CD14-positive monocyte (primary cell): Measurements from ENCODE around the gene VKORC1L1. TPM values are rescaled to one million over a fixed set of nuclear protein-coding genes. Genes with fewer than 3 reads are reported as not detected.

Source experiments
- DNase-seq, 3 donors: peaks; one replicate each; pipeline ENCODE4 v3.0.0-alpha.2; 2011 to 2022
- H2AFZ ChIP-seq: 2 replicates; pipeline ENCODE4 v1.6.0; 2012; ENCODE audit warnings: mild to moderate bottlenecking, low read depth, low read length, inconsistent platforms; ENCODE audit not compliant: insufficient read depth, poor library complexity, severe bottlenecking
- H3K27ac ChIP-seq, 2 donors: 1 replicate in 1 of 2; 2 replicates in 1 of 2; pipeline ENCODE4 v1.5.1; 2012 to 2013; ENCODE audit warnings: low read length in 2 of 2, control low read depth in 1 of 2, inconsistent platforms in 1 of 2, low read depth in 1 of 2, mild to moderate bottlenecking in 1 of 2
- H3K27me3 ChIP-seq, 2 donors: one replicate each; pipeline versions ENCODE4 v1.6.0 to v1.6.1; 2011 to 2013; ENCODE audit warnings: low read length in 2 of 2; ENCODE audit not compliant: control insufficient read depth in 2 of 2, insufficient read depth in 2 of 2
- H3K36me3 ChIP-seq, 2 donors: replicated peaks in 1 of 2; 1 replicate in 1 of 2; 2 replicates in 1 of 2; pipeline versions ENCODE4 v1.5.1 to v1.6.1; 2012 to 2013; ENCODE audit warnings: low read length in 2 of 2, control low read depth in 1 of 2, inconsistent platforms in 1 of 2, mild to moderate bottlenecking in 1 of 2; ENCODE audit not compliant: insufficient read depth in 2 of 2, control insufficient read depth in 1 of 2
- H3K4me1 ChIP-seq, 2 donors: 1 replicate in 1 of 2; 2 replicates in 1 of 2; pipeline versions ENCODE4 v1.5.1 to v1.6.1; 2012 to 2013; ENCODE audit warnings: low read length in 2 of 2, control low read depth in 1 of 2, inconsistent platforms in 1 of 2, mild to moderate bottlenecking in 1 of 2, moderate library complexity in 1 of 2; ENCODE audit not compliant: insufficient read depth in 2 of 2, control insufficient read depth in 1 of 2
- H3K4me2 ChIP-seq: replicated peaks from 2 replicates; pipeline ENCODE3; 2012; ENCODE audit warnings: low read length, moderate library complexity, mild to moderate bottlenecking; ENCODE audit not compliant: poor library complexity, severe bottlenecking; ENCODE audit errors: extremely low read depth
- H3K4me3 ChIP-seq, 3 experiments: fragments of 200-600 bp in 1 of 3; sonication (generic) in 1 of 3; replicated peaks in 1 of 3; 1 replicate in 2 of 3; 2 replicates in 1 of 3; pipeline ENCODE4 v1.5.1; 2011 to 2013; ENCODE audit warnings: low read length in 3 of 3, mild to moderate bottlenecking in 3 of 3, control low read depth in 2 of 3, low read depth in 2 of 3, inconsistent platforms in 1 of 3, moderate library complexity in 1 of 3
- H3K79me2 ChIP-seq: 2 replicates; pipeline ENCODE4 v1.6.0; 2012; ENCODE audit warnings: mild to moderate bottlenecking, control low read depth, inconsistent platforms, low read length, moderate library complexity; ENCODE audit not compliant: insufficient read depth
- H3K9ac ChIP-seq: 2 replicates; pipeline ENCODE4 v1.6.0; 2017; ENCODE audit warnings: low read length, mild to moderate bottlenecking; ENCODE audit not compliant: insufficient read depth, poor library complexity, severe bottlenecking
- H3K9me3 ChIP-seq, 2 donors: replicated peaks in 1 of 2; 1 replicate in 1 of 2; 2 replicates in 1 of 2; pipeline versions ENCODE4 v1.5.1 to v1.6.1; 2012 to 2013; ENCODE audit warnings: low read length in 2 of 2, control low read depth in 1 of 2; ENCODE audit not compliant: control insufficient read depth in 1 of 2, insufficient read depth in 1 of 2
- H4K20me1 ChIP-seq: 2 replicates; pipeline ENCODE4 v1.6.0; 2012; ENCODE audit warnings: mild to moderate bottlenecking, low read length, control low read depth, moderate library complexity; ENCODE audit not compliant: insufficient read depth
- H3K27ac Mint-ChIP-seq, 7 donors: one replicate each; pipeline ENCODE4 v1.8.0; 2020; ENCODE audit warnings: mild to moderate bottlenecking in 7 of 7, mixed read lengths in 7 of 7, moderate library complexity in 6 of 7, inconsistent platforms in 2 of 7
- H3K27me3 Mint-ChIP-seq, 3 donors: one replicate each; pipeline ENCODE4 v1.8.0; 2021 to 2022; ENCODE audit warnings: low read depth in 3 of 3, mild to moderate bottlenecking in 3 of 3, mixed read lengths in 3 of 3, moderate library complexity in 3 of 3, inconsistent platforms in 1 of 3
- H3K36me3 Mint-ChIP-seq, 2 donors: one replicate each; pipeline ENCODE4 v1.8.0; 2020; ENCODE audit warnings: mixed read lengths in 2 of 2, inconsistent platforms in 1 of 2, mild to moderate bottlenecking in 1 of 2
- H3K4me1 Mint-ChIP-seq: one replicate; pipeline ENCODE4 v1.8.0; 2020; ENCODE audit warnings: mild to moderate bottlenecking, mixed read lengths
- H3K4me3 Mint-ChIP-seq, 2 donors: one replicate each; pipeline ENCODE4 v1.8.0; 2020; ENCODE audit warnings: mild to moderate bottlenecking in 2 of 2, mixed read lengths in 2 of 2, moderate library complexity in 1 of 2
- H3K9me3 Mint-ChIP-seq, 7 donors: one replicate each; pipeline ENCODE4 v1.8.0; 2020 to 2022; ENCODE audit warnings: mixed read lengths in 7 of 7, mild to moderate bottlenecking in 6 of 7, moderate library complexity in 6 of 7, inconsistent platforms in 2 of 7
- WGBS: methylation state at CpG from one replicate; pipeline ENCODE4 v1.1.5; 2013; ENCODE audit warnings: missing lambda C conversion rate; ENCODE audit not compliant: insufficient coverage; 5-methylcytosine and 5-hydroxymethylcytosine counted together
- intact Hi-C, 2 donors: fragments of 100-400 bp; cut with micrococcal nuclease; formaldehyde crosslinking; loops; one replicate each; pipeline versions ENCODE4 v1.15.0 to v1.15.1; 2023
- polyA plus RNA-seq, 3 donors: library from polyadenylated mRNA; depleted of rRNA in 1 of 3; unstranded in 2 of 3; stranded (reverse) in 1 of 3; fragments of 300-500 nt in 2 of 3; fragments of >200 nt in 1 of 3; fragmentation: Illumina TruSeq in 2 of 3; gene quantifications; 1 replicate in 2 of 3; 2 replicates in 1 of 3; pipeline ENCODE4 v1.2.3, GENCODE V29; 2012 to 2021
- TF ChIP-seq, protein P1 (sequence below): fragments of 200-600 bp; IDR thresholded peaks from one replicate; pipeline ENCODE4 v1.8.0; 2022; ENCODE audit warnings: antibody characterized with exemption, mild to moderate bottlenecking

The VKORC1L1 gene
- polyA plus RNA-seq, 3 donors, result 1.9 to 3.2 (median 2.7) TPM

DNA sequence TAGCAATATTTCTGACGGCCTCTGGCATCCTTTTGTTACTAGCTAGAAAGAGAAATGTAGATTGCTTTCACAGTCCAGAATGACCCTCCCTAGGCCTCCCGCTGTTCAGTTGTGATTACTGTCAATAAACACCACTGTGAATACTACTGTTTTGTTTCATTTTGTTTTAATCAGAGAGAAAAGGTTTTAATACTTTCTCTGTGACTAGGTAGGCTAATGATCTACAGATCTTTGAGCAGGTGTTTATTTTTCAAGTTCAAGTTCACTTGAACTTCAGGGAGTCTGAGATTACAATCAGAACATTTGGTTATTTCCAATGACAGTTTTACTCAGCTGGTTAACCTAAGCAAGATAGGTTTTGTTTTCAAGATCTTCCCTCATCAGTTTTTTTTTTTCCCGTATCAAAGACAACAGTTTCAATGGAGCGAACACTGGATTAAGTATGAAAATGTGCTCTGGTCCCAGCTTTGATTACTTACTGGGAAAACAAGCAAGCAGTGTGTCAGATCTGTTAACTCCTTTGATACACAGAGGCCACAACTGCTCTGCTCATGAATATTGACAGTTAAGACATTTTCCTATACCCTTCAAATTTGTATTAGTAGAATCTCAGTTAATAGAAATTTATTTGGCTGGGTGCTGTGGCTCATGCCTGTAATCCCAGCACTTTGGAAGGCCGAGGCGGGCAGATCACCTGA is 34.8 kb downstream of the VKORC1L1 start:
- Mint-ChIP-seq H3K9me3 (peaks cover 0 to 18% (median 3%) of the 10 kb centered on the region in 7 donors), H3K27ac (no peak overlapping the region), H3K4me3 (no peak overlapping the region), H3K36me3 (peaks cover 3 to 6% of the 10 kb centered on the region in 2 donors), H3K4me1 (no peaks in the 10 kb centered on the region), H3K27me3 (no peaks in the 10 kb centered on the region)
- Histone ChIP-seq H4K20me1 (no peaks in the 10 kb centered on the region), H3K79me2 (no peaks in the 10 kb centered on the region), H3K9ac (no peak overlapping the region), H3K27me3 (no peaks in the 10 kb centered on the region), H3K4me2 (no peak overlapping the region), H3K27ac (no peak overlapping the region), H3K4me1 (no peaks in the 10 kb centered on the region), H2AFZ (no peak overlapping the region), H3K9me3 (peaks cover 0 to 14% of the 10 kb centered on the region in 2 donors), H3K36me3 (no peaks in the 10 kb centered on the region), H3K4me3 (no peak overlapping the region)
- TF ChIP-seq, protein P1, sequence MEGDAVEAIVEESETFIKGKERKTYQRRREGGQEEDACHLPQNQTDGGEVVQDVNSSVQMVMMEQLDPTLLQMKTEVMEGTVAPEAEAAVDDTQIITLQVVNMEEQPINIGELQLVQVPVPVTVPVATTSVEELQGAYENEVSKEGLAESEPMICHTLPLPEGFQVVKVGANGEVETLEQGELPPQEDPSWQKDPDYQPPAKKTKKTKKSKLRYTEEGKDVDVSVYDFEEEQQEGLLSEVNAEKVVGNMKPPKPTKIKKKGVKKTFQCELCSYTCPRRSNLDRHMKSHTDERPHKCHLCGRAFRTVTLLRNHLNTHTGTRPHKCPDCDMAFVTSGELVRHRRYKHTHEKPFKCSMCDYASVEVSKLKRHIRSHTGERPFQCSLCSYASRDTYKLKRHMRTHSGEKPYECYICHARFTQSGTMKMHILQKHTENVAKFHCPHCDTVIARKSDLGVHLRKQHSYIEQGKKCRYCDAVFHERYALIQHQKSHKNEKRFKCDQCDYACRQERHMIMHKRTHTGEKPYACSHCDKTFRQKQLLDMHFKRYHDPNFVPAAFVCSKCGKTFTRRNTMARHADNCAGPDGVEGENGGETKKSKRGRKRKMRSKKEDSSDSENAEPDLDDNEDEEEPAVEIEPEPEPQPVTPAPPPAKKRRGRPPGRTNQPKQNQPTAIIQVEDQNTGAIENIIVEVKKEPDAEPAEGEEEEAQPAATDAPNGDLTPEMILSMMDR, result no peak
- intact Hi-C loops, result no loop called here
- DNase-seq, result no peak
- 100% methylated on average over 2 of the region's 6 CpGs for WGBS

DNA sequence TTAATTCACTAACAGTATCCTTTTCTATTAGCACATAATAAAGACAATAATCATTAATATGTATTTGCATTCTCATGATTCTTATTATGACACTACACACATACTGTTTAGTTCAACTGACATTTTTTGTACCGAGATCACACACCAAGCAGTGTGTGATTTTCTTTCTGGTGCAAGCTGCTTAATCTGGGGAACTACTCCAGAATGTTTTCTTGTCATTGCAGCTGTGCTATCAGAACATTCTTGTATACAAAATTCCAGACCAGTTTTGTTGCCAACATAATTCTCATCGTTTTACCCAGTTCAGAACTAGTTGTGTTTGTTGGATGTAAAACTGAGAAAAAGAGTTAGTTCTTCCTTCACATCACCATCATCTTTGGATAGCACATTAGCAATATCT is 37.4 kb downstream of the VKORC1L1 start:
- Mint-ChIP-seq H3K36me3 (peaks cover 3 to 6% of the 10 kb centered on the region in 2 donors), H3K4me1 (no peaks in the 10 kb centered on the region), H3K27me3 (no peaks in the 10 kb centered on the region), H3K9me3 (peaks cover 0 to 3% (median 0%) of the 10 kb centered on the region in 7 donors), H3K27ac (no peak overlapping the region), H3K4me3 (no peak overlapping the region)
- no peaks in the 10 kb centered on the region for H3K79me2 ChIP-seq
- H3K9ac ChIP-seq, result no peak overlapping the region
- H4K20me1 ChIP-seq, result no peaks in the 10 kb centered on the region
- no peaks in the 10 kb centered on the region for H3K9me3 ChIP-seq
- H3K36me3 ChIP-seq, result no peaks in the 10 kb centered on the region
- H2AFZ ChIP-seq, result no peak overlapping the region
- intact Hi-C loops, result no loop called here
- TF ChIP-seq, protein P1, result no peak
- no peak overlapping the region for H3K27ac ChIP-seq
- no peaks in the 10 kb centered on the region for H3K4me1 ChIP-seq
- H3K4me3 ChIP-seq, result no peak overlapping the region
- no peaks in the 10 kb centered on the region for H3K27me3 ChIP-seq
- WGBS, result 80% methylated on average over 1 of the region's 2 CpGs
- no peak for DNase-seq
- no peak overlapping the region for H3K4me2 ChIP-seq
